ENCODE measurements around the gene F13A1.

Gene F13A1

GRCh38 chr6:6319952-6320811, at the start of gene F13A1:
F13A1 (minus strand) TSS chr6:6320662; CDS start chr6:6318664, 1,998 bp downstream.
- no peak for DNase-seq

GRCh38 chr6:6368684-6369052, 48.2 kb upstream of the F13A1 start:
- DNase-seq = no peak

GRCh38 chr6:6368040-6368683, 47.7 kb upstream of the F13A1 start:
- DNase-seq = no peak

GRCh38 chr6:6366803-6367202, 46.3 kb upstream of the F13A1 start:
- no peak for DNase-seq

- no peak for DNase-seq
These were observed 44.8 kb upstream of the F13A1 start for GRCh38 chr6:6365242-6365641.

- no peak for DNase-seq
These were observed 41.8 kb upstream of the F13A1 start for GRCh38 chr6:6362056-6362840.

GRCh38 chr6:6357530-6357929, 37.1 kb upstream of the F13A1 start:
- no peak for DNase-seq

GRCh38 chr6:6357032-6357431, 36.6 kb upstream of the F13A1 start:
- DNase-seq = no peak

- DNase-seq = no peak
These were observed 32.3 kb upstream of the F13A1 start for GRCh38 chr6:6352772-6353171.

GRCh38 chr6:6351511-6352025, 31.1 kb upstream of the F13A1 start:
- no peak for DNase-seq

GRCh38 chr6:6350696-6351095, 30.2 kb upstream of the F13A1 start:
- no peak for DNase-seq

- DNase-seq = no peak
These were observed 27.8 kb upstream of the F13A1 start for GRCh38 chr6:6348256-6348655.

GRCh38 chr6:6346427-6347023, 26.1 kb upstream of the F13A1 start:
- no peak for DNase-seq

GRCh38 chr6:6333501-6333900, 13.0 kb upstream of the F13A1 start:
- no peak for DNase-seq

GRCh38 chr6:6332811-6333244, 12.4 kb upstream of the F13A1 start:
- no peak for DNase-seq

- DNase-seq = no peak
These were observed 11.6 kb upstream of the F13A1 start for GRCh38 chr6:6331946-6332601.

- DNase-seq = no peak
These were observed 10.9 kb upstream of the F13A1 start for GRCh38 chr6:6331393-6331792.

GRCh38 chr6:6330407-6330806, 9.9 kb upstream of the F13A1 start:
- no peak for DNase-seq

- no peak for DNase-seq
These were observed 8.0 kb upstream of the F13A1 start for GRCh38 chr6:6328451-6328850.

GRCh38 chr6:6323352-6323751, 2.9 kb upstream of the F13A1 start:
- no peak for DNase-seq

- no peak for DNase-seq
These were observed 439 bp upstream of the F13A1 start for GRCh38 chr6:6320901-6321300.

Data from NCI-H2227 treated with DMSO at 0.1 percent for 48 hours (cell line).